HG03097 (cell line): ENCODE data around the gene CREG1.
"Not testable (repeated sequence)": the region's sequence is repeated elsewhere in the genome, so short reads cannot be mapped to it uniquely, and the experiment has no call there.

Source experiments
- ATAC-seq: cut with Tn5 transposase; IDR thresholded peaks from one replicate; pipeline ENCODE4 v1.9.1; 2021; ENCODE audit not compliant: unreplicated experiment, low FRiP score

The CREG1 gene

GRCh38 chr1:167564612-167565270, 11.2 kb upstream of the CREG1 start:
- ATAC-seq: no peak

GRCh38 chr1:167563579-167564246, 10.2 kb upstream of the CREG1 start:
- no peak for ATAC-seq

GRCh38 chr1:167562702-167563101, 9.1 kb upstream of the CREG1 start:
- ATAC-seq: no peak

- ATAC-seq: no peak
Measured at GRCh38 chr1:167561753-167562152, 8.2 kb upstream of the CREG1 start.

- ATAC-seq: peak; percentile 34
Measured at GRCh38 chr1:167555971-167556714, 2.6 kb upstream of the CREG1 start.

GRCh38 chr1:167555072-167555471, 1.5 kb upstream of the CREG1 start:
- ATAC-seq: not testable (repeated sequence)

- peak; percentile 9 for ATAC-seq
Measured at GRCh38 chr1:167554028-167554779, 642 bp upstream of the CREG1 start.

GRCh38 chr1:167551362-167551761, 2.2 kb downstream of the CREG1 start:
- no peak for ATAC-seq

GRCh38 chr1:167548059-167548932, 5.3 kb downstream of the CREG1 start:
- ATAC-seq: no peak

- no peak for ATAC-seq
Measured at GRCh38 chr1:167546935-167547334, 6.6 kb downstream of the CREG1 start.

- no peak for ATAC-seq
Measured at GRCh38 chr1:167545349-167545748, 8.2 kb downstream of the CREG1 start.

- no peak for ATAC-seq
Measured at GRCh38 chr1:167544447-167545093, 9.0 kb downstream of the CREG1 start.

- no peak for ATAC-seq
Measured at GRCh38 chr1:167543199-167543990, 10.2 kb downstream of the CREG1 start.

- ATAC-seq: no peak
Measured at GRCh38 chr1:167542109-167543032, 11.2 kb downstream of the CREG1 start.

GRCh38 chr1:167541610-167542009, 12.0 kb downstream of the CREG1 start:
- ATAC-seq: no peak

GRCh38 chr1:167541003-167541402, 12.6 kb downstream of the CREG1 start:
- no peak for ATAC-seq

GRCh38 chr1:167538657-167539056, 14.9 kb downstream of the CREG1 start:
- no peak for ATAC-seq

- no peak for ATAC-seq
Measured at GRCh38 chr1:167533851-167534300, 19.7 kb downstream of the CREG1 start.
